ENCODE results near the gene PORCN.

- TF ChIP-seq, protein P1, sequence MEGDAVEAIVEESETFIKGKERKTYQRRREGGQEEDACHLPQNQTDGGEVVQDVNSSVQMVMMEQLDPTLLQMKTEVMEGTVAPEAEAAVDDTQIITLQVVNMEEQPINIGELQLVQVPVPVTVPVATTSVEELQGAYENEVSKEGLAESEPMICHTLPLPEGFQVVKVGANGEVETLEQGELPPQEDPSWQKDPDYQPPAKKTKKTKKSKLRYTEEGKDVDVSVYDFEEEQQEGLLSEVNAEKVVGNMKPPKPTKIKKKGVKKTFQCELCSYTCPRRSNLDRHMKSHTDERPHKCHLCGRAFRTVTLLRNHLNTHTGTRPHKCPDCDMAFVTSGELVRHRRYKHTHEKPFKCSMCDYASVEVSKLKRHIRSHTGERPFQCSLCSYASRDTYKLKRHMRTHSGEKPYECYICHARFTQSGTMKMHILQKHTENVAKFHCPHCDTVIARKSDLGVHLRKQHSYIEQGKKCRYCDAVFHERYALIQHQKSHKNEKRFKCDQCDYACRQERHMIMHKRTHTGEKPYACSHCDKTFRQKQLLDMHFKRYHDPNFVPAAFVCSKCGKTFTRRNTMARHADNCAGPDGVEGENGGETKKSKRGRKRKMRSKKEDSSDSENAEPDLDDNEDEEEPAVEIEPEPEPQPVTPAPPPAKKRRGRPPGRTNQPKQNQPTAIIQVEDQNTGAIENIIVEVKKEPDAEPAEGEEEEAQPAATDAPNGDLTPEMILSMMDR (IDR thresholded peaks at IDR 0.05) = no peak
- TF ChIP-seq POLR2A (IDR thresholded peaks at IDR 0.05) = no peak
Observed at GRCh38 chrX:48476919-48477318, 31.9 kb upstream of the PORCN start.
